K562 (cell line): ENCODE measurements around the gene C11orf98. TPM values are rescaled to one million over a fixed set of nuclear protein-coding genes. Genes with fewer than 3 reads are reported as not detected.

Source experiments
- AFF1 ChIP-seq, 2 experiments: fragments of 450-650 bp; IDR thresholded peaks; 2 replicates each; pipeline ENCODE4 v1.6.1; 2018; ENCODE audit warnings: mild to moderate bottlenecking in 2 of 2, low read depth in 1 of 2; ENCODE audit not compliant: partially characterized antibody in 2 of 2
- CHCHD3 ChIP-seq: fragments of 250-450 bp; sonication (Bioruptor Pico); IDR thresholded peaks from 2 replicates; pipeline ENCODE4 v2.1.2; 2022; ENCODE audit warnings: mild to moderate bottlenecking
- DIDO1 ChIP-seq: fragments of 450-650 bp; IDR thresholded peaks from 2 replicates; pipeline ENCODE4 v1.6.1; 2016; ENCODE audit warnings: low read depth, missing biosample characterization, missing genetic modification characterization
- GTF2E2 ChIP-seq: fragments of 200-800 bp; sonication (Bioruptor generic); IDR thresholded peaks from 2 replicates; pipeline ENCODE4 v1.6.1; 2016; ENCODE audit warnings: missing genetic modification characterization, missing compliant biosample characterization
- HCFC1 ChIP-seq: IDR thresholded peaks from 2 replicates; pipeline ENCODE4 v1.6.1; 2012; ENCODE audit warnings: low read depth, low read length, improper control_type of control experiment
- HLTF ChIP-seq: fragments of 450-650 bp; IDR thresholded peaks from 2 replicates; pipeline ENCODE4 v1.6.1; 2016
- JUN ChIP-seq, 2 experiments: sonication (generic) in 1 of 2; formaldehyde crosslinking in 1 of 2; IDR thresholded peaks; 2 replicates each; pipeline versions ENCODE4 v1.6.1 to v1.8.0; 2012 to 2022; ENCODE audit warnings: borderline replicate concordance in 2 of 2, mild to moderate bottlenecking in 2 of 2, improper control_type of control experiment in 1 of 2, low read depth in 1 of 2, low read length in 1 of 2, missing genetic modification reagents in 1 of 2
- L3MBTL2 ChIP-seq: fragments of 450-650 bp; IDR thresholded peaks from 2 replicates; pipeline ENCODE4 v1.6.1; 2016; ENCODE audit warnings: mild to moderate bottlenecking, moderate library complexity
- PHF8 ChIP-seq: fragments of 200-600 bp; sonication (generic); IDR thresholded peaks from 2 replicates; pipeline ENCODE4 v1.6.1; 2012; ENCODE audit warnings: mixed run types, mild to moderate bottlenecking, inconsistent platforms, low read length, moderate library complexity, borderline replicate concordance
- POLR2B ChIP-seq: fragments of 450-650 bp; IDR thresholded peaks from 2 replicates; pipeline ENCODE4 v1.6.1; 2018; ENCODE audit warnings: low read depth; ENCODE audit not compliant: partially characterized antibody
- SAP30 ChIP-seq: fragments of 200-600 bp; sonication (generic); IDR thresholded peaks from 2 replicates; pipeline ENCODE4 v1.6.1; 2012; ENCODE audit warnings: borderline replicate concordance, low read depth, mild to moderate bottlenecking, moderate library complexity, low read length, control low read depth, inconsistent platforms; ENCODE audit not compliant: insufficient read depth, poor library complexity, severe bottlenecking
- ZNF165 ChIP-seq: fragments of 250-450 bp; sonication (Bioruptor Pico); IDR thresholded peaks from 2 replicates; pipeline ENCODE4 v1.4.0; 2020; ENCODE audit warnings: borderline replicate concordance
- polyA plus RNA-seq, 8 experiments: library from polyadenylated mRNA; depleted of rRNA in 4 of 8; stranded (reverse) in 5 of 8; unstranded in 3 of 8; fragments of >200 nt; fragmentation: Nextera tagmentation in 2 of 8; fragmentation: Illumina TruSeq in 1 of 8; extraction: Ambion mirVana in 2 of 8; extraction: Trizol in 1 of 8; gene quantifications; 2 replicates each; pipeline versions ENCODE4 v1.2.1 to v1.2.3, GENCODE V29; 2011 to 2014; ENCODE audit warnings: inconsistent platforms in 1 of 8, missing spikeins in 1 of 8
- total RNA-seq, 7 experiments: library from RNA; depleted of rRNA in 6 of 7; stranded (reverse); fragments of >200 nt in 6 of 7; fragmentation: Illumina TruSeq in 2 of 7; extraction: Trizol in 2 of 7; gene quantifications; 2 replicates each; pipeline versions ENCODE4 v1.2.1 to v1.2.3, GENCODE V29; 2011 to 2021; ENCODE audit warnings: low replicate concordance in 1 of 7
- TF ChIP-seq, protein P1 (sequence below): fragments of 450-650 bp; IDR thresholded peaks from 2 replicates; pipeline ENCODE4 v1.6.1; 2018; ENCODE audit not compliant: partially characterized antibody
- TF ChIP-seq, protein P2 (sequence below), 3 experiments: fragments of 200-800 bp in 1 of 3; fragments of 250-450 bp in 1 of 3; fragments of 450-650 bp in 1 of 3; sonication (Bioruptor Pico) in 1 of 3; sonication (Bioruptor generic) in 1 of 3; formaldehyde crosslinking in 1 of 3; IDR thresholded peaks; 2 replicates each; pipeline versions ENCODE4 v1.6.1 to v1.8.0; 2016 to 2022; ENCODE audit warnings: mild to moderate bottlenecking in 2 of 3, missing genetic modification characterization in 2 of 3, missing compliant biosample characterization in 1 of 3, moderate library complexity in 1 of 3
- TF ChIP-seq, protein P3 (sequence below): fragments of 250-450 bp; sonication (Bioruptor Pico); IDR thresholded peaks from 2 replicates; pipeline ENCODE4 v1.6.1; 2021; ENCODE audit warnings: mild to moderate bottlenecking

Gene C11orf98
- total and polyA plus RNA-seq, 9 of the 15 experiments (the other 6 are each of a cell fraction or from before 2014, with no cell fraction given): 103 to 352 (median 218) TPM

- peak; percentile 68 for TF ChIP-seq POLR2B
- TF ChIP-seq, protein P1, sequence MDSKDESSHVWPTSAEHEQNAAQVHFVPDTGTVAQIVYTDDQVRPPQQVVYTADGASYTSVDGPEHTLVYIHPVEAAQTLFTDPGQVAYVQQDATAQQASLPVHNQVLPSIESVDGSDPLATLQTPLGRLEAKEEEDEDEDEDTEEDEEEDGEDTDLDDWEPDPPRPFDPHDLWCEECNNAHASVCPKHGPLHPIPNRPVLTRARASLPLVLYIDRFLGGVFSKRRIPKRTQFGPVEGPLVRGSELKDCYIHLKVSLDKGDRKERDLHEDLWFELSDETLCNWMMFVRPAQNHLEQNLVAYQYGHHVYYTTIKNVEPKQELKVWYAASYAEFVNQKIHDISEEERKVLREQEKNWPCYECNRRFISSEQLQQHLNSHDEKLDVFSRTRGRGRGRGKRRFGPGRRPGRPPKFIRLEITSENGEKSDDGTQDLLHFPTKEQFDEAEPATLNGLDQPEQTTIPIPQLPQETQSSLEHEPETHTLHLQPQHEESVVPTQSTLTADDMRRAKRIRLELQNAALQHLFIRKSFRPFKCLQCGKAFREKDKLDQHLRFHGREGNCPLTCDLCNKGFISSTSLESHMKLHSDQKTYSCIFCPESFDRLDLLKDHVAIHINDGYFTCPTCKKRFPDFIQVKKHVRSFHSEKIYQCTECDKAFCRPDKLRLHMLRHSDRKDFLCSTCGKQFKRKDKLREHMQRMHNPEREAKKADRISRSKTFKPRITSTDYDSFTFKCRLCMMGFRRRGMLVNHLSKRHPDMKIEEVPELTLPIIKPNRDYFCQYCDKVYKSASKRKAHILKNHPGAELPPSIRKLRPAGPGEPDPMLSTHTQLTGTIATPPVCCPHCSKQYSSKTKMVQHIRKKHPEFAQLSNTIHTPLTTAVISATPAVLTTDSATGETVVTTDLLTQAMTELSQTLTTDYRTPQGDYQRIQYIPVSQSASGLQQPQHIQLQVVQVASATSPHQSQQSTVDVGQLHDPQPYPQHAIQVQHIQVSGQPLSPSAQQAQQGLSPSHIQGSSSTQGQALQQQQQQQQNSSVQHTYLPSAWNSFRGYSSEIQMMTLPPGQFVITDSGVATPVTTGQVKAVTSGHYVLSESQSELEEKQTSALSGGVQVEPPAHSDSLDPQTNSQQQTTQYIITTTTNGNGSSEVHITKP: peak; percentile 80
- no peak for TF ChIP-seq JUN (IDR thresholded peaks at IDR 0.05; ENCODE audit: borderline replicate concordance, low read depth, low read length)
- no peak for TF ChIP-seq JUN (CRISPR knock-in tag; IDR thresholded peaks at IDR 0.05; ENCODE audit: borderline replicate concordance)
- peak in 1 of 2 experiments; percentile 20 for TF ChIP-seq AFF1 (IDR thresholded peaks at IDR 0.05; ENCODE audit: low read depth in 1 of 2, partially characterized antibody in 2 of 2)
- TF ChIP-seq GTF2E2 (tag): no peak; the same call in 1 of the 2 replicates
- TF ChIP-seq L3MBTL2: 0 out of 2 replicates have a peak, but pooled peaks have one; percentile 28
- TF ChIP-seq, protein P2, sequence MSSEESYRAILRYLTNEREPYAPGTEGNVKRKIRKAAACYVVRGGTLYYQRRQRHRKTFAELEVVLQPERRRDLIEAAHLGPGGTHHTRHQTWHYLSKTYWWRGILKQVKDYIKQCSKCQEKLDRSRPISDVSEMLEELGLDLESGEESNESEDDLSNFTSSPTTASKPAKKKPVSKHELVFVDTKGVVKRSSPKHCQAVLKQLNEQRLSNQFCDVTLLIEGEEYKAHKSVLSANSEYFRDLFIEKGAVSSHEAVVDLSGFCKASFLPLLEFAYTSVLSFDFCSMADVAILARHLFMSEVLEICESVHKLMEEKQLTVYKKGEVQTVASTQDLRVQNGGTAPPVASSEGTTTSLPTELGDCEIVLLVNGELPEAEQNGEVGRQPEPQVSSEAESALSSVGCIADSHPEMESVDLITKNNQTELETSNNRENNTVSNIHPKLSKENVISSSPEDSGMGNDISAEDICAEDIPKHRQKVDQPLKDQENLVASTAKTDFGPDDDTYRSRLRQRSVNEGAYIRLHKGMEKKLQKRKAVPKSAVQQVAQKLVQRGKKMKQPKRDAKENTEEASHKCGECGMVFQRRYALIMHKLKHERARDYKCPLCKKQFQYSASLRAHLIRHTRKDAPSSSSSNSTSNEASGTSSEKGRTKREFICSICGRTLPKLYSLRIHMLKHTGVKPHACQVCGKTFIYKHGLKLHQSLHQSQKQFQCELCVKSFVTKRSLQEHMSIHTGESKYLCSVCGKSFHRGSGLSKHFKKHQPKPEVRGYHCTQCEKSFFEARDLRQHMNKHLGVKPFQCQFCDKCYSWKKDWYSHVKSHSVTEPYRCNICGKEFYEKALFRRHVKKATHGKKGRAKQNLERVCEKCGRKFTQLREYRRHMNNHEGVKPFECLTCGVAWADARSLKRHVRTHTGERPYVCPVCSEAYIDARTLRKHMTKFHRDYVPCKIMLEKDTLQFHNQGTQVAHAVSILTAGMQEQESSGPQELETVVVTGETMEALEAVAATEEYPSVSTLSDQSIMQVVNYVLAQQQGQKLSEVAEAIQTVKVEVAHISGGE (CRISPR knock-in tag; IDR thresholded peaks at IDR 0.05): no peak
- no peak for TF ChIP-seq ZNF165 (CRISPR knock-in tag)
- TF ChIP-seq SAP30: peak; percentile 0
- no peak for TF ChIP-seq PHF8
- TF ChIP-seq CHCHD3 (CRISPR knock-in tag): no peak
- TF ChIP-seq DIDO1: no peak
- TF ChIP-seq, protein P3, sequence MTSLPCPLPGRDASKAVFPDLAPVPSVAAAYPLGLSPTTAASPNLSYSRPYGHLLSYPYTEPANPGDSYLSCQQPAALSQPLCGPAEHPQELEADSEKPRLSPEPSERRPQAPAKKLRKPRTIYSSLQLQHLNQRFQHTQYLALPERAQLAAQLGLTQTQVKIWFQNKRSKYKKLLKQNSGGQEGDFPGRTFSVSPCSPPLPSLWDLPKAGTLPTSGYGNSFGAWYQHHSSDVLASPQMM (CRISPR knock-in tag): no peak
- no peak for TF ChIP-seq HLTF
- no peak for TF ChIP-seq HCFC1
These were observed 6.2 kb upstream of the C11orf98 start (continued) for GRCh38 chr11:62671236-62671607.
